ENCODE results near the gene SPINK1. TPM values are rescaled to one million over a fixed set of nuclear protein-coding genes. Genes with fewer than 3 reads are reported as not detected.

Gene SPINK1
- total RNA-seq, 1 experiment from 2014 or later: not detected

DNA sequence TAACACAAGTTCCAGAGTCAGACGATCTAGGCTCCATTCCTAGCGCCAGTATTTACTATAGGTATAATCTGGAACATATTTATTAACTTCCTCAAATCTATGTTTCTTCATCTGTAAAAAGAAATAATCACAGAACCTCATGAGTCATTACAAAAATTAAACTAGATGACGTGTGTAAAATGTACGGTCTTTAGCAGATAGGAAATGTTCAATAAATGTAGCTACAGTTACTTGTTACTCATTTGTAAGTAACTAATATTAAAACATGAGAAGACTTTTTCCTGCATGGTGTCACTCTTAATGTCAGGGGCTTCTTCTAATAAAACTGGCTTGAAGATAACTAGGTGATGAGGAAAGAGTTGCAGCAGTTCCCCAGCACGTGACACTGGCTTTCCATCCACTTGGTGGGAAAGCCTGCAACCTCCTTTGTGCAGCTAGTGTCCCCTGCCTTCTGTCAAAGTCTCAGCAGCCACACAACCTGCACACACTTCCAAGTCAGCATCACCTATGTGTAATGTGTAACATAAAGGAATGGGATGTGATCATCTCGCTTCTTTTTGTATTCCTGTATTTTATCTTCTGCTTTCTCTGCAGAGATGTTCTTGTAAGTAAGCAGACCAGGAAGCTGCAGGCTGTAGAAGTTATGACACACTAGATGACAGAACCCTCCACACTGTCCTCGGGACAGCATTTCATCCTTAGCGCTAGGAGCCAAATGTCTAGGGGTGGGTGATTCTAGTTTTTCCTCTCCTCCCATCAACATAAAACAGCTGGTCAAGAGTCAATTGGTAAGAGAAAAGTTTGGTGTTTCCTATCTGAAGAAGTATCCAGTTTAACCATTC is 47.1 kb downstream of the SPINK1 start:
- DNase-seq: no peak
- Histone ChIP-seq H2AFZ (no peak overlapping the region), H3F3A (ENCODE audit: insufficient read depth, low read depth) (no peaks in the 10 kb centered on the region), H3K79me2 (ENCODE audit: low read depth) (no peaks in the 10 kb centered on the region), H3K4me1 (replicated peaks; ENCODE audit: insufficient read depth) (no peaks in the 10 kb centered on the region), H3K36me3 (ENCODE audit: low read depth) (no peaks in the 10 kb centered on the region), H3K27me3 (ENCODE audit: insufficient read depth, low read depth) (no peaks in the 10 kb centered on the region; the same call in 1 of the 2 replicates), H3K27ac (no peak overlapping the region), H3K9me3 (ENCODE audit: insufficient read depth, low read depth) (no peaks in the 10 kb centered on the region), H3K4me2 (no peak overlapping the region), H4K20me1 (ENCODE audit: insufficient read depth) (no peaks in the 10 kb centered on the region), H3K4me3 (no peak overlapping the region), H3K9me2 (ENCODE audit: insufficient read depth) (no peaks in the 10 kb centered on the region)
- no TSS peak for BruUV-seq (replicated peaks)
- CTCF ChIA-PET: no interaction called here
- POLR2A ChIA-PET (ENCODE audit: unreplicated experiment): no interaction called here
- intact Hi-C loops (cut with micrococcal nuclease; ENCODE audit: unreplicated experiment): no loop called here
- TF ChIP-seq, protein P1, sequence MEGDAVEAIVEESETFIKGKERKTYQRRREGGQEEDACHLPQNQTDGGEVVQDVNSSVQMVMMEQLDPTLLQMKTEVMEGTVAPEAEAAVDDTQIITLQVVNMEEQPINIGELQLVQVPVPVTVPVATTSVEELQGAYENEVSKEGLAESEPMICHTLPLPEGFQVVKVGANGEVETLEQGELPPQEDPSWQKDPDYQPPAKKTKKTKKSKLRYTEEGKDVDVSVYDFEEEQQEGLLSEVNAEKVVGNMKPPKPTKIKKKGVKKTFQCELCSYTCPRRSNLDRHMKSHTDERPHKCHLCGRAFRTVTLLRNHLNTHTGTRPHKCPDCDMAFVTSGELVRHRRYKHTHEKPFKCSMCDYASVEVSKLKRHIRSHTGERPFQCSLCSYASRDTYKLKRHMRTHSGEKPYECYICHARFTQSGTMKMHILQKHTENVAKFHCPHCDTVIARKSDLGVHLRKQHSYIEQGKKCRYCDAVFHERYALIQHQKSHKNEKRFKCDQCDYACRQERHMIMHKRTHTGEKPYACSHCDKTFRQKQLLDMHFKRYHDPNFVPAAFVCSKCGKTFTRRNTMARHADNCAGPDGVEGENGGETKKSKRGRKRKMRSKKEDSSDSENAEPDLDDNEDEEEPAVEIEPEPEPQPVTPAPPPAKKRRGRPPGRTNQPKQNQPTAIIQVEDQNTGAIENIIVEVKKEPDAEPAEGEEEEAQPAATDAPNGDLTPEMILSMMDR (conservative IDR thresholded peaks at IDR 0.05): no peak
- TF ChIP-seq EZH2 (IDR thresholded peaks at IDR 0.05; ENCODE audit: low read depth): no peak

DNA sequence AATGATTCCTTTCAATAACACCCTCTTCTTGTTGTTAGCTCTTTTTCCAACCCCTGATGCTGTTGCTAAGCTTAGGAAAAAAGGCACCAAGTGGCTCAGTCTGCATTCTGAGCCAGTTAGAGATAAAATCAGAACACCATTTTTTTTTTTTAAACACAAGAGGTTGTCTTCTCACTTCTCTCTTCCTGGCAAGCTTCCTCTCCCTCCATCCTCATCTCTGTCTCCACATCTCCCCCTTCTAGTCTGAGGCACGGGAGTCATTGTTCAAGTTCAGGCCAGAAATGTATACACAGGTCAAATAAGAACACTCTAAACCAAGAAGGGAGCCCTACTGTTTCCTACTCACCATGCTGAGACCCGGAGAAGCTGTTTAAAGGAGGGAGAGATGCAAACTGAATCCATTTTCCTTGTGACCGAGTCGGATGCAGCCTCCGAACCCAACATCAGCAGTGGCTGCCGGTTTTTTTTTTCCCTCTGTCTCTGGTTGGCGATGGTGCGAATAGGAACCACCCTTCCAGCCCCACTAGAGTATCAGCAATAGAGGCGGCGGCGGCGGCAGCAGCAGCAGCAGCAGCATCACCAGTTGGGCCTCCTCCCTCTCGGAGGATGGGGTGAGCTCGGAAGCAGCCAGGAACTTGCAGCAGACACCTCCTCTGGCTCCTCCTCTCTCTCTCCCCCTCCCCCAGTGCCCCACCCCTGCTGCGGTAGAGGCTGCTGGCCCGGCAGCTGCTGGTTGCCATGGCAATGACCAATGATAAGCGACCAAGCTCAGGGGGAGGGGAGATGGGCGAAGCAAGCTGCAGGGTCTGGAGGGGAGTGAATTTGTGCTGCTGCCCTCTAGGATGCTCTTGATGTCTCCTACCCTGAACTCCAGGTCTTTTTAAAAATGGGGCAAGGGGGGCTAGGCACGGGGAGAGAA is 49.1 kb downstream of the SPINK1 start, which contains the start of gene JAKMIP2:
JAKMIP2 (minus strand) TSS at position 619 of the 919 bp plus-strand sequence. CDS start 110,922 bp downstream, outside the sequence.
- no peaks in the 10 kb centered on the region for H3F3A ChIP-seq (ENCODE audit: insufficient read depth, low read depth)
- POLR2A ChIA-PET (ENCODE audit: unreplicated experiment): no interaction called here
- no peak for DNase-seq
- CTCF ChIA-PET: no interaction called here
- H3K79me2 ChIP-seq (ENCODE audit: low read depth): no peaks in the 10 kb centered on the region
- no peaks in the 10 kb centered on the region for H3K9me3 ChIP-seq (ENCODE audit: insufficient read depth, low read depth)
- TF ChIP-seq EZH2 (IDR thresholded peaks at IDR 0.05; ENCODE audit: low read depth): no peak
- TF ChIP-seq, protein P1 (conservative IDR thresholded peaks at IDR 0.05): no peak
- no peak within 1 kb of the TSS for H3K4me3 ChIP-seq
- H4K20me1 ChIP-seq (ENCODE audit: insufficient read depth): no peaks in the 10 kb centered on the region
- H3K9me2 ChIP-seq (ENCODE audit: insufficient read depth): no peaks in the 10 kb centered on the region
- H3K36me3 ChIP-seq (ENCODE audit: low read depth): no peaks in the 10 kb centered on the region
- no peaks in the 10 kb centered on the region for H3K4me1 ChIP-seq (replicated peaks; ENCODE audit: insufficient read depth)
- no peak within 1 kb of the TSS for H3K27ac ChIP-seq
- no peak within 1 kb of the TSS for H2AFZ ChIP-seq
- no peaks in the 10 kb centered on the region; the same call in 1 of the 2 replicates for H3K27me3 ChIP-seq (ENCODE audit: insufficient read depth, low read depth)
- intact Hi-C loops (cut with micrococcal nuclease; ENCODE audit: unreplicated experiment): no loop called here
- H3K4me2 ChIP-seq: no peak within 1 kb of the TSS
- no TSS peak for BruUV-seq (replicated peaks)

DNA sequence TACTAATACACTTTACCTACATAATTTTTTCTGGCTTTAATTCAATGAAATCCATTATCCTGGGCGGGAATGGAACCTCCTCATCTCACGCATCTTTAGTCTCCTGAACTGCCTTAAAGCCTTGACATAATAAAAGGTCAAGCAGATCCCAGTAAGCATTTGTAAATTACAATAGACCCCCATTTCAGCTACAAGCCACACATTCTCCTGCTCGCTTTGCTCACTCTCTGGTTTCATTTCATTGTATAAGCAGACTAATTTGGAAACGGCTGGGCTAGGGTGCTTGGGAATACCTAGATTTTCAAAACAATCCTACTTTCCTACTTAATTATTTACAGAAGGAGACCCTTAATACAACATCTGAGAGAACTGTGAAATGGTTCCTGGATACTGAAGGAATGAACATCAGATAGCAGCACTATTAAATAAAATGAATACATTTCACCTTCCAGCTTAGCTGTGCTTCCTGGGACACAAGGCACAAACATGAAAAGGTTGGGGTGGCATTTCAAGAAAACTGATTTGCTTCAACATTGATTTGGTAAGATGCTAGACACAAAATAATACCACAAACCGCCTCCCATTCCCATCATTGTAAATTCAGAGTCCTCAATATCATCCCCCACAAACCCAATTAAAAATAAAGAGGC is 50.4 kb downstream of the SPINK1 start:
- Histone ChIP-seq H4K20me1 (ENCODE audit: insufficient read depth) (no peaks in the 10 kb centered on the region), H3K9me2 (ENCODE audit: insufficient read depth) (no peaks in the 10 kb centered on the region), H3K4me3 (no peak overlapping the region), H2AFZ (no peak overlapping the region), H3K9me3 (ENCODE audit: insufficient read depth, low read depth) (no peaks in the 10 kb centered on the region), H3K36me3 (ENCODE audit: low read depth) (no peaks in the 10 kb centered on the region), H3K27me3 (ENCODE audit: insufficient read depth, low read depth) (no peaks in the 10 kb centered on the region; the same call in 1 of the 2 replicates), H3K79me2 (ENCODE audit: low read depth) (no peaks in the 10 kb centered on the region), H3K4me1 (replicated peaks; ENCODE audit: insufficient read depth) (no peaks in the 10 kb centered on the region), H3K27ac (no peak overlapping the region), H3K4me2 (no peak overlapping the region), H3F3A (ENCODE audit: insufficient read depth, low read depth) (no peaks in the 10 kb centered on the region)
- POLR2A ChIA-PET (ENCODE audit: unreplicated experiment): no interaction called here
- CTCF ChIA-PET: no interaction called here
- BruUV-seq (replicated peaks): no TSS peak
- TF ChIP-seq, protein P1 (conservative IDR thresholded peaks at IDR 0.05): no peak
- no peak for DNase-seq
- intact Hi-C loops (cut with micrococcal nuclease; ENCODE audit: unreplicated experiment): no loop called here
